Measurements from ENCODE around the gene MLLT3.

Gene MLLT3

GRCh38 chr9:20512106-20512505 lies 110.2 kb downstream of the MLLT3 start:
- DNase-seq (ENCODE audit: low spot score): no peak

GRCh38 chr9:20511686-20512085 lies 110.6 kb downstream of the MLLT3 start:
- no peak for DNase-seq (ENCODE audit: low spot score)

GRCh38 chr9:20509466-20509865 lies 112.8 kb downstream of the MLLT3 start:
- no peak for DNase-seq (ENCODE audit: low spot score)

GRCh38 chr9:20508242-20508641 lies 114.1 kb downstream of the MLLT3 start:
- DNase-seq (ENCODE audit: low spot score): no peak

GRCh38 chr9:20507431-20507830 lies 114.9 kb downstream of the MLLT3 start:
- DNase-seq (ENCODE audit: low spot score): no peak

- DNase-seq (ENCODE audit: low spot score): no peak
These were observed 116.0 kb downstream of the MLLT3 start for GRCh38 chr9:20506099-20506900.

GRCh38 chr9:20505574-20505973 lies 116.7 kb downstream of the MLLT3 start:
- DNase-seq (ENCODE audit: low spot score): no peak

- DNase-seq (ENCODE audit: low spot score): no peak
These were observed 117.4 kb downstream of the MLLT3 start for GRCh38 chr9:20504930-20505329.

- DNase-seq (ENCODE audit: low spot score): no peak
These were observed 122.2 kb downstream of the MLLT3 start for GRCh38 chr9:20500101-20500500.

- no peak for DNase-seq (ENCODE audit: low spot score)
These were observed 123.3 kb downstream of the MLLT3 start for GRCh38 chr9:20499013-20499412.

- DNase-seq (ENCODE audit: low spot score): no peak
These were observed 126.0 kb downstream of the MLLT3 start for GRCh38 chr9:20496328-20496727.

GRCh38 chr9:20495098-20495497 lies 127.2 kb downstream of the MLLT3 start:
- DNase-seq (ENCODE audit: low spot score): no peak

GRCh38 chr9:20494035-20494434 lies 128.3 kb downstream of the MLLT3 start:
- DNase-seq (ENCODE audit: low spot score): no peak

- no peak for DNase-seq (ENCODE audit: low spot score)
These were observed 129.5 kb downstream of the MLLT3 start for GRCh38 chr9:20492772-20493171.

GRCh38 chr9:20491612-20492011 lies 130.7 kb downstream of the MLLT3 start:
- no peak for DNase-seq (ENCODE audit: low spot score)

GRCh38 chr9:20490246-20490834 lies 132.0 kb downstream of the MLLT3 start:
- DNase-seq (ENCODE audit: low spot score): no peak

GRCh38 chr9:20488691-20489090 lies 133.6 kb downstream of the MLLT3 start:
- DNase-seq (ENCODE audit: low spot score): no peak

GRCh38 chr9:20486552-20486951 lies 135.7 kb downstream of the MLLT3 start:
- no peak for DNase-seq (ENCODE audit: low spot score)

GRCh38 chr9:20481437-20481836 lies 140.9 kb downstream of the MLLT3 start:
- no peak for DNase-seq (ENCODE audit: low spot score)

GRCh38 chr9:20480249-20480648 lies 142.1 kb downstream of the MLLT3 start:
- DNase-seq (ENCODE audit: low spot score): no peak

GRCh38 chr9:20479419-20480155 lies 142.7 kb downstream of the MLLT3 start:
- DNase-seq (ENCODE audit: low spot score): no peak

- DNase-seq (ENCODE audit: low spot score): no peak
These were observed 143.5 kb downstream of the MLLT3 start for GRCh38 chr9:20478786-20479185.
